Vagina (tissue), 2 donors: ENCODE data around the gene KRTAP10-7.

ENCODE experiments used
- POLR2A ChIP-seq, 2 donors: fragments of 450-650 bp; IDR thresholded peaks; one replicate each; pipeline ENCODE4 v1.6.1; 2017; ENCODE audit warnings: antibody characterized with exemption in 2 of 2, mild to moderate bottlenecking in 2 of 2, moderate library complexity in 2 of 2
- TF ChIP-seq, protein P1 (sequence below), 3 experiments: fragments of 450-650 bp in 2 of 3; fragments of 200-600 bp in 1 of 3; sonication (generic) in 1 of 3; IDR thresholded peaks; one replicate each; pipeline ENCODE4 v1.5.1; 2017 to 2019; ENCODE audit warnings: antibody characterized with exemption in 3 of 3, mild to moderate bottlenecking in 2 of 3, moderate library complexity in 2 of 3

GRCh38 chr21:44589586-44590305 is 10.7 kb upstream of the KRTAP10-7 start:
- TF ChIP-seq, protein P1, sequence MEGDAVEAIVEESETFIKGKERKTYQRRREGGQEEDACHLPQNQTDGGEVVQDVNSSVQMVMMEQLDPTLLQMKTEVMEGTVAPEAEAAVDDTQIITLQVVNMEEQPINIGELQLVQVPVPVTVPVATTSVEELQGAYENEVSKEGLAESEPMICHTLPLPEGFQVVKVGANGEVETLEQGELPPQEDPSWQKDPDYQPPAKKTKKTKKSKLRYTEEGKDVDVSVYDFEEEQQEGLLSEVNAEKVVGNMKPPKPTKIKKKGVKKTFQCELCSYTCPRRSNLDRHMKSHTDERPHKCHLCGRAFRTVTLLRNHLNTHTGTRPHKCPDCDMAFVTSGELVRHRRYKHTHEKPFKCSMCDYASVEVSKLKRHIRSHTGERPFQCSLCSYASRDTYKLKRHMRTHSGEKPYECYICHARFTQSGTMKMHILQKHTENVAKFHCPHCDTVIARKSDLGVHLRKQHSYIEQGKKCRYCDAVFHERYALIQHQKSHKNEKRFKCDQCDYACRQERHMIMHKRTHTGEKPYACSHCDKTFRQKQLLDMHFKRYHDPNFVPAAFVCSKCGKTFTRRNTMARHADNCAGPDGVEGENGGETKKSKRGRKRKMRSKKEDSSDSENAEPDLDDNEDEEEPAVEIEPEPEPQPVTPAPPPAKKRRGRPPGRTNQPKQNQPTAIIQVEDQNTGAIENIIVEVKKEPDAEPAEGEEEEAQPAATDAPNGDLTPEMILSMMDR (IDR thresholded peaks at IDR 0.05): no peak
- no peak for TF ChIP-seq POLR2A (IDR thresholded peaks at IDR 0.05)
